Caki2 (cell line): ENCODE data around the gene BLTP3A. TPM values are rescaled to one million over a fixed set of nuclear protein-coding genes. Genes with fewer than 3 reads are reported as not detected.
A peak's percentile ranks its signal among the peaks of the same experiment; 100 is the strongest.
"Not testable (repeated sequence)": the region's sequence is repeated elsewhere in the genome, so short reads cannot be mapped to it uniquely, and the experiment has no call there.

Experiments used
- DNase-seq: peaks from one replicate; pipeline ENCODE4 v3.0.0-alpha.2; 2015; ENCODE audit warnings: low read depth
- in situ Hi-C: cut with HindIII; loops from 2 replicates; pipeline ENCODE4 v1.10.0; 2016; ENCODE audit warnings: low sequenced_read_pairs, low pct_unique_long_range_greater_than_20kb, mixed read lengths
- total RNA-seq: library from RNA; depleted of rRNA; stranded (reverse); fragments of >200 nt; shearing (Covaris generic); gene quantifications from 2 replicates; pipeline ENCODE4 v1.2.3, GENCODE V29; 2014; ENCODE audit warnings: low replicate concordance

The BLTP3A gene
- total RNA-seq, 1 experiment from 2014 or later = 5.6 TPM

- in situ Hi-C loops = no loop called here
- DNase-seq = no peak
Measured at GRCh38 chr6:34788111-34788510, 3.8 kb upstream of the BLTP3A start.

GRCh38 chr6:34791164-34791700 is 651 bp upstream of the BLTP3A start:
- no peak for DNase-seq
- in situ Hi-C loops = no loop called here

DNA sequence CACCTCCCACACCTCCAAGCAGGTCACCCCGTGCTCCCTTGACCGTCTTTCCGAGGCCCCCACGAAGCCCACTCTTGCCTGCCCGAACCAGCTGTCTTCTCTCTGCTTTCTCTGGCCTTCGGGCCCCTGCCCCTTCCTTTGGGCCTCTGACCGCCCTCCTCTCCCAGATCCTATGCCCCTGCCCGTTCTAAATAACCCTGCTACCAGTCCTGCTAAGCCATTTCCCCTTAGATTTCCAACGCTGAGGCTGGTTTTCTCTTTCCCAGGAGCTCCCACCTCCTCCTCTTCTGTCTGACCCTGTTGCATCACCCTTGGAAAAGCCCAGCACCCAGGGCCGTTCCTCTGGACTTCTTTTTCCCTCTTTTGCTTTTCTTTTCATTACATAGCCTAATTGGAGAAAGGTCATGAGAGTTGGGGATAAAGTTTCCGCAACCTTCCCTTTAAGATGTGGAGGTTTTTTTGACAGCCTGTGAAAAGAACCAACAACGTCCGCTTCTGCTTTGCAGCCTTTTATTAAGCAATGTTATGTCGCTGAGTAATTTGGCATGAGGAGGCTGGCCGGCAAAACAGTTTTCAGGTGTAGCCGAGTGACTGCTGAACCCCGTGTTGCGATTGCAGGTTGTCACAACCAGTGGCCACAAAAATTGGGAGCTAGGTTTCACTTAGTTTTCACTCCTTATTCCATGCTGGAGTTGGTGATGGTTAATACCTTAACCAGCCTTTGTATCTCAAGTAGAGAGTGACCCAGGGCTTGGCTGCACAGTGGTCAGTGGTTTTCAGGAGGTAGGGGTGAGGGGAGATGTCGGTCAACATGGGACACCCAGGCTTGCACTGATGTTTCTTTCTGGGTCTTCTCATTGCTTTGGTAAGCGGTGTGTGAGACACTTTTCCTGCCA is 970 bp downstream of the BLTP3A start:
- DNase-seq = peak; percentile 57
- in situ Hi-C loops = no loop called here

- DNase-seq = no peak
- in situ Hi-C loops = no loop called here
Measured at GRCh38 chr6:34793877-34794276, 2.0 kb downstream of the BLTP3A start.

DNA sequence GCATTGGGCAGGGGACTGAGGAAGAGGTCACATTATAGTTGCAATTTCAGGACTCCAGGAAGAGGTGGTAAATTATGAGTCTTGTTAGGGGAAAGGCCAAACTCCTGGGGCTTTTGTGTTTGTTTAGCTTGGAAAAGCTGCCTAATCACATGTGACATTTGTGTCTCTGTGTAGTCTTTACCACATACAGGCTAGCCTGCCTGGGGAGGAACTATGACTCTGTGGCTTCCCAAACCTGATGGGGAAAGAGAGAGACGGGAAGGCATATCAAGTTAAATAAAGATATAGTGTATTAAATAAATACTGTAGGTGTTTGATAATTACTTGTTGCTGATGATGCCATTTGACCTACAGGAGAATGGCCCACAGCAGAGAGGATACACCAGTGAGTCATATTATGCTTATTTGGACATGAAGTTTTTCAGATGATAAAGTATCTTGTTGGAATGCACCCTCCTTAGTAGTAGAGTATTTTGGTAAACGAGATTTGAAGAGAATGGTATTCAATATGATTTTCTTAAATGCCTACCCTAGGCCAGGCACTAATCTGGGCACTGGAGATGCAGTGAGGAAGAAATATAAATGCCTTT is 4.0 kb downstream of the BLTP3A start:
- peak; percentile 73 for DNase-seq
- in situ Hi-C loops = no loop called here

GRCh38 chr6:34798057-34798456 is 6.2 kb downstream of the BLTP3A start:
- in situ Hi-C loops = no loop called here
- DNase-seq = no peak

DNA sequence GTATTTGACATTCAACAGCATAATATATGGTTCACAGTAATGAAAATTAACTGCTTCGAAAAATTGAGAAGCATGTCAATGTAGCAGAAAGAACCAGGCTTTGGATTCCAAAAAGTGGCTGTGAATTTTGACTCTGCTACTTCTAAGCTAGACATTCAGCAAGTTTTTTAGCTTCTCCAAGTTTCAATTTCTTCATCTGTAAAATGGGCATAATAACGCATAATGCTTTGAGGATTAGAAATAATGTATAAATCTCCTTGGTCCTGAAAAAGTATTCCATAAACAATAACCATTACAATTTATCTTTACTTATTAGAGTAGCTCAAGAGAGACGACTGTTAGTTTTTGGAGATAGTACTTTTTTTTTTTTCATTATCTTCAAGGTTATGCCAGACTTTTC is 7.7 kb downstream of the BLTP3A start:
- in situ Hi-C loops = no loop called here
- DNase-seq = no peak

- in situ Hi-C loops = no loop called here
- DNase-seq = no peak
Measured at GRCh38 chr6:34804543-34804942, 12.7 kb downstream of the BLTP3A start.

GRCh38 chr6:34805074-34805473 is 13.2 kb downstream of the BLTP3A start:
- DNase-seq, in situ Hi-C loops: not testable (repeated sequence)

DNA sequence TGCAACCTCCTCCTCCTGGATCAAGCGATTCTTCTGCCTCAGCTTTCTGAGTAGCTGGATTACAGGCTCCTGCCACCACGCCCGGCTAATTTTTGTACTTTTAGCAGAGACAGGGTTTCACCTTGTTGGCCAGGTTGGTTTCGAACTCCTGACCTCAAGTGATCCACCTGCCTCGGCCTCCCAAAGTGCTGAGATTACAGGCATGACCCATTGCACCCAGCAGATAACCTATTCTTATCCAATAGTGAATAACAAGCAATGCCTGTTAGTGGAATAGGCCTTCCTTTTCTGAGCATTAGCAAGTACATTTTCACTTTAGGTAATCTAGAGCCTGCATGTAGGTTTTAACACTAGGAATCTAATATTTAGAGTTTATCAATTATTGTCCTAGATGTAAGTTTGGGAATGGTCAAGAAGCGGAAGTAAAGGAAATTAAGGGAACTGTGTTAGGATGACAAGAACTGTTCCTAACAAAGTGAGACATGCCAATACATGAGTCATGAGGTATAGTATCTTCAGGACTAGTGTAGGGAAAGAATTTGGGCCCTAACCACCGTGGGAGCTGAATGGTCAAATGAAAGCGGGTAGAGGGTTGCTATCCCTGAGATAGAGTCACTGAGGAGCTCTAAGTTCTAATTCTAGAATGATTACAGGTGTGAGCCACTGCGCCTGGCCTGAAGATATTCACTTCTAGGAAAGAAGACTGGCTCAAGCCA is 15.0 kb downstream of the BLTP3A start:
- DNase-seq = no peak
- in situ Hi-C loops = no loop called here

GRCh38 chr6:34808473-34808872 is 16.6 kb downstream of the BLTP3A start:
- DNase-seq, in situ Hi-C loops: not testable (repeated sequence)

DNA sequence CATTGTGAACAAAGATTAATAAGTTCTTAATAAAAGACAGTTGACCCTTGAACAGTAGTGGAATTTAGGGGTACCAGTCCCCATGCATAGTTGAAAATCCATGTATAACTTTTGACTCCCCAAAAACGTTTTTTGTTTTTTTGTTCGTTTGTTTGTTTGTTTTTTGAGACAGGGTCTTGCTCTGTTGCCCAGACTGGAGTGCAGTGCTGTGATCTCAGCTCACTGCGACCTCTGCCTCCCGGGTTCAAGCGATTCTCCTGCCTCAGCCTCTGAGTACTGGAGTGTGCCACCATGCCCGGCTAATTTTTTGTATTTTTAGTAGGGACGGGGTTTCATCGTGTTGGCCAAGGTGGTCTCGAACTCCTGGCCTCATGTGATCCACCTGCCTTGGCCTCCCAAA is 17.5 kb downstream of the BLTP3A start:
- DNase-seq, in situ Hi-C loops: not testable (repeated sequence)

DNA sequence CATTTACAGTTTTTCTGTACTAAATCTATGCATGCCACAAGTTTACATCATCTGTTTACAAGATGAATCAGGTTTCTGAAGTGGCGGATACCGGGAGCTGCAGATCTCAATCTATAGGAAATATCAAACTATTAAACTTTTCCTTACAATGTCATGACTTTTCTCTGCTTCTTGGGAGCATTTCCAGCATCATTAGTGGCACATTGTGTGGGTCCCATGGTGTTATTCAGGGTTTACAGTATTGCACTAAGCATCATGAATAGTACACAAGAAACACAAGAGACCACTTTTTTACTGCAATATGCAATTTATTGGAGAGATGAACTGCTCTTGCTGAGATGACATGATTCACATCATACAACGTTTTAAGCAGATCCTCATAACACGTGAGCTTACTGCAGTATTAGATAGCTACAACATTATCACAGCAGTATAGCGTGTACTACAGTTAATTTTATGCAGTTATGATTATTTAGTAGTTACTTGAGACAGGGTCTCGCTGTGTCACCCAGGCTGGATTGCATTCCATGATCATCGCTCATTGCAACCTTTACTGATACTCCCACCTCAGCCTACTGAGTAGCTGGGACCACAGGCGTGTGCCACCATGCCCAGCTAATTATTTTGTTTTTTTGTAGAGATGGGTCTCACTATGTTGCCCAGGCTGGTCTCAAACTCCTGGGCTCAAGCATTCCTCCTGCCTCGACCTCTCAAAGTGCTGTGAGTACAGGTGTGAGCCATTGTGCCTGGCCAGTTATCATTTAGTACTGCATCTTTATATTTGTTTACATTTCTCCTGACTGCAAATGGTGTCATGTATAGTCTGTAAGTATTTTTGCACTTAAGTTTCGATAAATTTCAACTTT is 18.4 kb downstream of the BLTP3A start:
- no peak for DNase-seq

GRCh38 chr6:34810936-34811632 is 19.2 kb downstream of the BLTP3A start:
- in situ Hi-C loops = no loop called here
- peak; percentile 56 for DNase-seq

More for the DNA sequence above, 18.4 kb downstream of the BLTP3A start:
- in situ Hi-C loops = no loop called here

GRCh38 chr6:34813028-34813713 is 21.3 kb downstream of the BLTP3A start:
- in situ Hi-C loops = no loop called here
- DNase-seq = no peak

- no peak for DNase-seq
- in situ Hi-C loops = no loop called here
Measured at GRCh38 chr6:34816635-34817301, 24.9 kb downstream of the BLTP3A start.
